BJ (cell line): Measurements from ENCODE around the gene ELL. TPM values are rescaled to one million over a fixed set of nuclear protein-coding genes. Genes with fewer than 3 reads are reported as not detected.

Experiments used
- CTCF ChIA-PET: fragments of 350-600 bp; formaldehyde crosslinking; extraction: SDS; loops from one replicate; lab custom pipeline; 2021; ENCODE audit warnings: antibody characterized with exemption, inconsistent platforms; lab: Yijun Ruan, JAX
- POLR2A ChIA-PET: fragments of 300-600 bp; sonication (Branson Sonifier 250); formaldehyde crosslinking; extraction: SDS; loops from one replicate; lab custom pipeline; 2021; ENCODE audit warnings: antibody characterized with exemption; lab: Charles Lee
- DNase-seq: peaks from one replicate; pipeline ENCODE4 v3.0.0-alpha.2; 2011; ENCODE audit warnings: low read depth
- H3K27me3 ChIP-seq: 2 replicates; pipeline ENCODE4 v1.6.0; 2011; ENCODE audit warnings: low read length; ENCODE audit not compliant: control insufficient read depth, insufficient read depth
- H3K36me3 ChIP-seq: 2 replicates; pipeline ENCODE4 v1.5.1; 2011; ENCODE audit warnings: low read length; ENCODE audit not compliant: control insufficient read depth, insufficient read depth
- H3K4me3 ChIP-seq: 2 replicates; pipeline ENCODE4 v1.5.1; 2011; ENCODE audit warnings: low read depth, mild to moderate bottlenecking, control low read depth, low read length
- polyA plus RNA-seq: library from polyadenylated mRNA; depleted of rRNA; stranded (reverse); fragments of >200 nt; gene quantifications from 2 replicates; pipeline ENCODE4 v1.2.3, GENCODE V29; 2011
- TF ChIP-seq, protein P1 (sequence below): IDR thresholded peaks from 2 replicates; pipeline ENCODE4 v1.5.1; 2011; ENCODE audit warnings: low read depth, mild to moderate bottlenecking, control low read depth, inconsistent platforms, low read length, moderate library complexity; ENCODE audit not compliant: insufficient read depth

ELL gene
- polyA plus RNA-seq, 1 experiment = 10.2 TPM

- TF ChIP-seq, protein P1, sequence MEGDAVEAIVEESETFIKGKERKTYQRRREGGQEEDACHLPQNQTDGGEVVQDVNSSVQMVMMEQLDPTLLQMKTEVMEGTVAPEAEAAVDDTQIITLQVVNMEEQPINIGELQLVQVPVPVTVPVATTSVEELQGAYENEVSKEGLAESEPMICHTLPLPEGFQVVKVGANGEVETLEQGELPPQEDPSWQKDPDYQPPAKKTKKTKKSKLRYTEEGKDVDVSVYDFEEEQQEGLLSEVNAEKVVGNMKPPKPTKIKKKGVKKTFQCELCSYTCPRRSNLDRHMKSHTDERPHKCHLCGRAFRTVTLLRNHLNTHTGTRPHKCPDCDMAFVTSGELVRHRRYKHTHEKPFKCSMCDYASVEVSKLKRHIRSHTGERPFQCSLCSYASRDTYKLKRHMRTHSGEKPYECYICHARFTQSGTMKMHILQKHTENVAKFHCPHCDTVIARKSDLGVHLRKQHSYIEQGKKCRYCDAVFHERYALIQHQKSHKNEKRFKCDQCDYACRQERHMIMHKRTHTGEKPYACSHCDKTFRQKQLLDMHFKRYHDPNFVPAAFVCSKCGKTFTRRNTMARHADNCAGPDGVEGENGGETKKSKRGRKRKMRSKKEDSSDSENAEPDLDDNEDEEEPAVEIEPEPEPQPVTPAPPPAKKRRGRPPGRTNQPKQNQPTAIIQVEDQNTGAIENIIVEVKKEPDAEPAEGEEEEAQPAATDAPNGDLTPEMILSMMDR = peak; percentile 36
- ChIA-PET CTCF (interaction anchor here (0.9 to 1.8 kb wide), 5 partner anchors 22 to 67 kb away, joined by 3 to 5 read pairs (median 4); partner anchors contain the start of gene REX1BD), POLR2A (interaction anchor here (0.6 kb wide), 1 partner anchor 36 kb away, joined by 3 read pairs; no protein-coding TSS in a partner anchor)
- DNase-seq = peak; percentile 100
- Histone ChIP-seq H3K4me3 (peak overlapping the region; percentile 100), H3K27me3 (no peaks in the 10 kb centered on the region), H3K36me3 (no peaks in the 10 kb centered on the region)
These were observed 423 bp upstream of the ELL start for GRCh38 chr19:18522124-18522861.

DNA sequence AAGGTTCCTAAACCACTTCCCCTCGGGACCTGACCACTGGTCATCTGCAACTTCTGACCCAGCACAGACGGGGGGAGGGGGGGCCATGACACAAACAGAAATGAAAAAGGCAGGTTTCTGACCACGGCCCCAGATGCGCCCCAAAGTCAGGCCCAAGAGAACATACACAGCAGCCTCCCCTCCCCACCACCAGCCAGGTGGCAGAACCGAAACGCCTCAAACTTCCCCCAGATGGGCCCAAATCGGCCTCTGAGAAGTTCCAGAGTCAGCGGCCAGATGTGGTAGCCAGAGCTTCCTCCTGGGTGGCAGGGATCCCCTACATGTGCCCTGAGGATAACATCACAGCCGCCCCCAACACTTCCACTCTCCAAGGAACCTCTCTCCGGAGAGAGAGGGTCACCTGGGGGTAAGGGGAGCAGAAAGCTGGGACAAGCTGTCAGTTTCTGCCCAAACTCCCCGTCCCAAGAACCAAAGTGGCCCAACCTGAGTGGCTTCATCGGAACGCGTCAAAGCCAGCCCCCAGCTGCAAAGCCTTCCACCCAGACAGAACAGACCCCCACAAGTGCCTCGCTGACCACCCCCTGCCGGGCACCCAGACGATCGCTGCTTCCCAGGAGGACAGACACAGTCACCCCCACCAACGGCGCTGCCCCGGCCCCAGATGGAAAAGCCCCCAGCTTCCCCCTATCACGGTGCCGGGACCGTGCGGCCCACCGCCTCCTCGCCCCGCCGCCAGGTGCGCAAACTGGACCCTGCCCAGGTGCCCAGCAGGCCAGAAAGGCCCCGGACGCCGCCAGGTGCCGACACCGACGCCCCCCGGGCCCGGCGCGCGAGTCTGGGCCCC lies 800 bp downstream of the ELL start:
- peak overlapping the region; percentile 100 for H3K4me3 ChIP-seq
- TF ChIP-seq, protein P1 = no peak
- H3K36me3 ChIP-seq = peaks cover 3% of the 10 kb centered on the region; the same call in 1 of the 2 replicates
- CTCF ChIA-PET = interaction anchor here (0.6 to 3.9 kb wide), 19 partner anchors 13 to 326 kb away, joined by 3 to 13 read pairs (median 4); partner anchors contain the start of genes KXD1 and REX1BD
- POLR2A ChIA-PET = interaction anchor here (0.6 kb wide), 1 partner anchor 37 kb away, joined by 3 read pairs; no protein-coding TSS in a partner anchor
- H3K27me3 ChIP-seq = no peaks in the 10 kb centered on the region
- DNase-seq = no peak

- Histone ChIP-seq H3K36me3 (peaks cover 4% of the 10 kb centered on the region; the same call in 1 of the 2 replicates), H3K27me3 (no peaks in the 10 kb centered on the region), H3K4me3 (peak overlapping the region; percentile 100)
- TF ChIP-seq, protein P1 = peak; percentile 68
- ChIA-PET POLR2A (interaction anchor here (0.6 kb wide), 1 partner anchor 103 kb away, joined by 3 read pairs; no protein-coding TSS in a partner anchor), CTCF (interaction anchor here (0.6 to 3.9 kb wide), 24 partner anchors 10 to 328 kb away, joined by 3 to 13 read pairs (median 4); partner anchors contain the start of gene REX1BD)
- peak; percentile 34 for DNase-seq
These were observed 1.7 kb downstream of the ELL start for GRCh38 chr19:18519962-18520847.

DNA sequence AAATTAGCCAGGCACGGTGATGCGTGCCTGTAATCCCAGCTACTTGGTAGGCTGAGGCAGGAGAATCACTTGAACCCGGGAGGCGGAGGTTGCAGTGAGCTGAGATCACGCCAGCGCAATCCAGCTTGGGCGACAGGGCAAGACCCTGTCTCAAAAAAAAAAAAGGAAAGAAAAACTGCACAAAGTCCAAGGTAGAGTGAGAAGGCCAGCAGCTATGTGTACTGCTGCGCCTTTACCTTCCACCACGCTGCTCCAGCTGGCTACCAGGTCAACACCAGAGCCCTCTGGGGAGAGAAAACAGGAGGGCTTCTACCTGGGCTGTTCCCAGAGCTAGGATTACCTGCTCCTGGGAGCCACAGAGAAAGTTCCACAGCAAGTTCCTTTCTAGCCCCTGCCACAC lies 3.2 kb downstream of the ELL start:
- ChIA-PET POLR2A (interaction anchor here (0.7 kb wide), 1 partner anchor 1757 kb away, joined by 3 read pairs; no protein-coding TSS in a partner anchor), CTCF (interaction anchor here (2.0 to 3.9 kb wide), 3 partner anchors 10 to 66 kb away, joined by 5 to 13 read pairs (median 7); no protein-coding TSS in a partner anchor)
- TF ChIP-seq, protein P1 = no peak
- Histone ChIP-seq H3K27me3 (no peaks in the 10 kb centered on the region), H3K4me3 (no peak overlapping the region), H3K36me3 (peaks cover 9% of the 10 kb centered on the region)
- DNase-seq = no peak
